ENCODE data around the gene CCNY. TPM values are rescaled to one million over a fixed set of nuclear protein-coding genes. Genes with fewer than 3 reads are reported as not detected.

CCNY gene
- total RNA-seq, 1 experiment from 2014 or later: 53.3 TPM

DNA sequence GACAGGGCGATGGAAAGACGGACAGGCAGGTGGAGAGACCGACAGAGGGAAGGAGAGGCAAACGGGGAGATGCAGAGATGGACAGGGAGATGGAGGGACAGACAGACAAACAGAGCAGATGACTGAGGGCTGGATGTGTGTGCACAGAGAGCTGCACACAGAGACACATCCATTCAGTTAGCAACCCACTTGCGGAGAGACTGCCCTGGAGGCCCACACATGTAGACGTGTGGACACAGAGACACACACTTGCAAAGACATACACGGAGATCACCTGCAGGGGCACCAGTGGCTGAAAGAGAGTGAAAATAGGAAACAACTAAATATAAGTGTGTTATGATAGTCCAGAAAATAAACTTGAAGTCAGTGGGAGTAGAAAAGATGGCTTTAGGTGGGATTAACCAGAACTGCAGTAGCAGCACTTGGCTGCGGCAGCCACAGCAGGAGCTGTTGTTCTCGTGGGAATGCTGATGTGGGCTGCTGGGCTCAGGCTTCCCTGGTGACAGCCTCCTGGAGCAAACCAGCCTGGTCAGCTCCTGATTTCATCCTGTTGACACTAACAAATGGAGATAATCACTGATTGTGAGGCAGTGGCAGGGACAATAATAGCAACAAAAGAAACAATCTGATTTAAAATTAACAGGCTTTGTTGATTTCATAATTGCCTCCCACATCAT is 134.1 kb downstream of the CCNY start:
- POLR2A ChIA-PET: no interaction called here
- H3K4me3 Mint-ChIP-seq: no peak overlapping the region

DNA sequence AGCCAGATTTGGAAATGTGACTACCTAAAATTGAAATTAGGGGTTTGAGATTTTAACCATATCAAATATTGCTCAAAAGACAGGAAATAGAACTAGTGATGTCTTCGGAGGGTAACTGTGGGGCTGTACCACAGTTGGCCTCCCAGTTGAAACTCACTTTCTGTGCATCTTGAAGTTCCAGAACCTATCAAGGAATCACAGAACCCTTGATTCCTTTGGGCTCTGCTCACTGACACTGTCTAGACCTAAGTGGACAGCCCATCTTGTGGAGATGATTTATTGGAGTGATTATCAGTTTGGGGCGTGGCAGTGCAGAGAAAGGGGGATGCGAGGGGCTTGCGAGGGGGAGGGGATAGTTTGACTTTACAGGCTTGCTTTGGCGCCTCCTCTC is 134.6 kb downstream of the CCNY start:
- POLR2A ChIA-PET: no interaction called here
- Mint-ChIP-seq H3K27me3 (ENCODE audit: low read depth) (no peaks in the 10 kb centered on the region), H3K9me3 (no peaks in the 10 kb centered on the region), H3K4me3 (no peak overlapping the region), H3K27ac (peak overlapping the region; percentile 59), H3K4me1 (peaks cover 67% of the 10 kb centered on the region), H3K36me3 (no peaks in the 10 kb centered on the region)
- ATAC-seq (no peak), DNase-seq (ENCODE audit: low spot score) (no peak)
- CTCF ChIA-PET: interaction anchor here (1.0 to 1.5 kb wide), 2 partner anchors 10 to 92 kb away, joined by 3 read pairs; no protein-coding TSS in a partner anchor
- TF ChIP-seq JUN (CRISPR knock-in tag; IDR thresholded peaks at IDR 0.05) (no peak), PRRX2 (CRISPR knock-in tag; IDR thresholded peaks at IDR 0.05) (no peak), ZNF263 (CRISPR knock-in tag; IDR thresholded peaks at IDR 0.05; ENCODE audit: low read depth) (no peak), MXD4 (CRISPR knock-in tag; IDR thresholded peaks at IDR 0.05; ENCODE audit: borderline replicate concordance) (no peak), ATF1 (CRISPR knock-in tag; IDR thresholded peaks at IDR 0.05) (no peak), ZNF121 (CRISPR knock-in tag; IDR thresholded peaks at IDR 0.05) (no peak), ZNF317 (CRISPR knock-in tag; IDR thresholded peaks at IDR 0.05; ENCODE audit: borderline replicate concordance, low read depth) (no peak), TEAD1 (CRISPR knock-in tag; IDR thresholded peaks at IDR 0.05) (no peak), NR3C1 (CRISPR knock-in tag; conservative IDR thresholded peaks at IDR 0.05; ENCODE audit: low read depth) (no peak), NFE2L1 (CRISPR knock-in tag; IDR thresholded peaks at IDR 0.05) (no peak)
- TF ChIP-seq, protein P1, sequence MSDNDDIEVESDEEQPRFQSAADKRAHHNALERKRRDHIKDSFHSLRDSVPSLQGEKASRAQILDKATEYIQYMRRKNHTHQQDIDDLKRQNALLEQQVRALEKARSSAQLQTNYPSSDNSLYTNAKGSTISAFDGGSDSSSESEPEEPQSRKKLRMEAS (CRISPR knock-in tag; IDR thresholded peaks at IDR 0.05): no peak
- TF ChIP-seq, protein P2, sequence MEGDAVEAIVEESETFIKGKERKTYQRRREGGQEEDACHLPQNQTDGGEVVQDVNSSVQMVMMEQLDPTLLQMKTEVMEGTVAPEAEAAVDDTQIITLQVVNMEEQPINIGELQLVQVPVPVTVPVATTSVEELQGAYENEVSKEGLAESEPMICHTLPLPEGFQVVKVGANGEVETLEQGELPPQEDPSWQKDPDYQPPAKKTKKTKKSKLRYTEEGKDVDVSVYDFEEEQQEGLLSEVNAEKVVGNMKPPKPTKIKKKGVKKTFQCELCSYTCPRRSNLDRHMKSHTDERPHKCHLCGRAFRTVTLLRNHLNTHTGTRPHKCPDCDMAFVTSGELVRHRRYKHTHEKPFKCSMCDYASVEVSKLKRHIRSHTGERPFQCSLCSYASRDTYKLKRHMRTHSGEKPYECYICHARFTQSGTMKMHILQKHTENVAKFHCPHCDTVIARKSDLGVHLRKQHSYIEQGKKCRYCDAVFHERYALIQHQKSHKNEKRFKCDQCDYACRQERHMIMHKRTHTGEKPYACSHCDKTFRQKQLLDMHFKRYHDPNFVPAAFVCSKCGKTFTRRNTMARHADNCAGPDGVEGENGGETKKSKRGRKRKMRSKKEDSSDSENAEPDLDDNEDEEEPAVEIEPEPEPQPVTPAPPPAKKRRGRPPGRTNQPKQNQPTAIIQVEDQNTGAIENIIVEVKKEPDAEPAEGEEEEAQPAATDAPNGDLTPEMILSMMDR (IDR thresholded peaks at IDR 0.05): no peak
- TF ChIP-seq, protein P3, sequence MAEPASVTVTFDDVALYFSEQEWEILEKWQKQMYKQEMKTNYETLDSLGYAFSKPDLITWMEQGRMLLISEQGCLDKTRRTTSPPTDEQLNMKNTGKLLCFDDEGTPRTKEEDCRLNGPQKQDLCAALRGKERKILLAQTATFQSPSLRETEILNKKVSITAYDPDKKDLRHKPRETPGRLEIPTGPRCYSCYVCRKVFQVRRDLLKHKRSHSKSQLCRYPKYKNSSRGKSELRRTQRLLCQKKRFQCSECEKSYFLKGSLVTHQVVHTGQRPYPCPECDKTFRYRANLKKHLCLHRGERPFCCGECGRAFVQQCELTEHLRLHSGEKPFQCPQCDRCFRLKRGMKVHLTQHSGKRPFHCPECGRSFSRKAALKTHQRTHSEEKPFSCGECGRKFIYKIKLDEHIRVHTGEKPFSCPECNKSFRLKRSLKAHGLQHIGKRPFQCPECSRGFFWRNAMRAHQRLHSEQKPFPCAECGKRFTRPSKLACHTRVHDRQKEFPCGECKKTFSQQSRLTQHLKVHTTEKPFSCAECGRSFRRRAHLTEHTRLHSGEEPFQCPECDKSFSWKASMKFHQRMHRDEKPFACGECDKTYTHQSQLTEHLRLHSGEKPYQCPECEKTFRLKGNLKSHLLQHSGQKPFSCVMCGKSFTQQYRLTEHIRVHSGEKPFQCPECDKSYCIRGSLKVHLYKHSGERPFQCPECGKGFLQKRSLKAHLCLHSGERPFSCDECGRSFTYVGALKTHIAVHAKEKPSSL (CRISPR knock-in tag; conservative IDR thresholded peaks at IDR 0.05): no peak
- TF ChIP-seq, protein P4, sequence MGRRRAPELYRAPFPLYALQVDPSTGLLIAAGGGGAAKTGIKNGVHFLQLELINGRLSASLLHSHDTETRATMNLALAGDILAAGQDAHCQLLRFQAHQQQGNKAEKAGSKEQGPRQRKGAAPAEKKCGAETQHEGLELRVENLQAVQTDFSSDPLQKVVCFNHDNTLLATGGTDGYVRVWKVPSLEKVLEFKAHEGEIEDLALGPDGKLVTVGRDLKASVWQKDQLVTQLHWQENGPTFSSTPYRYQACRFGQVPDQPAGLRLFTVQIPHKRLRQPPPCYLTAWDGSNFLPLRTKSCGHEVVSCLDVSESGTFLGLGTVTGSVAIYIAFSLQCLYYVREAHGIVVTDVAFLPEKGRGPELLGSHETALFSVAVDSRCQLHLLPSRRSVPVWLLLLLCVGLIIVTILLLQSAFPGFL (CRISPR knock-in tag; IDR thresholded peaks at IDR 0.05; ENCODE audit: borderline replicate concordance): no peak

More for the DNA sequence above, 134.1 kb downstream of the CCNY start:
- peak; percentile 81 for ATAC-seq
- Mint-ChIP-seq H3K27me3 (ENCODE audit: low read depth) (no peaks in the 10 kb centered on the region), H3K27ac (peak overlapping the region; percentile 59), H3K9me3 (no peaks in the 10 kb centered on the region), H3K4me1 (peaks cover 67% of the 10 kb centered on the region), H3K36me3 (no peaks in the 10 kb centered on the region)
- DNase-seq (ENCODE audit: low spot score): no peak
- CTCF ChIA-PET: interaction anchor here (1.0 to 1.5 kb wide), 2 partner anchors 10 to 93 kb away, joined by 3 read pairs; no protein-coding TSS in a partner anchor
- TF ChIP-seq, protein P5, sequence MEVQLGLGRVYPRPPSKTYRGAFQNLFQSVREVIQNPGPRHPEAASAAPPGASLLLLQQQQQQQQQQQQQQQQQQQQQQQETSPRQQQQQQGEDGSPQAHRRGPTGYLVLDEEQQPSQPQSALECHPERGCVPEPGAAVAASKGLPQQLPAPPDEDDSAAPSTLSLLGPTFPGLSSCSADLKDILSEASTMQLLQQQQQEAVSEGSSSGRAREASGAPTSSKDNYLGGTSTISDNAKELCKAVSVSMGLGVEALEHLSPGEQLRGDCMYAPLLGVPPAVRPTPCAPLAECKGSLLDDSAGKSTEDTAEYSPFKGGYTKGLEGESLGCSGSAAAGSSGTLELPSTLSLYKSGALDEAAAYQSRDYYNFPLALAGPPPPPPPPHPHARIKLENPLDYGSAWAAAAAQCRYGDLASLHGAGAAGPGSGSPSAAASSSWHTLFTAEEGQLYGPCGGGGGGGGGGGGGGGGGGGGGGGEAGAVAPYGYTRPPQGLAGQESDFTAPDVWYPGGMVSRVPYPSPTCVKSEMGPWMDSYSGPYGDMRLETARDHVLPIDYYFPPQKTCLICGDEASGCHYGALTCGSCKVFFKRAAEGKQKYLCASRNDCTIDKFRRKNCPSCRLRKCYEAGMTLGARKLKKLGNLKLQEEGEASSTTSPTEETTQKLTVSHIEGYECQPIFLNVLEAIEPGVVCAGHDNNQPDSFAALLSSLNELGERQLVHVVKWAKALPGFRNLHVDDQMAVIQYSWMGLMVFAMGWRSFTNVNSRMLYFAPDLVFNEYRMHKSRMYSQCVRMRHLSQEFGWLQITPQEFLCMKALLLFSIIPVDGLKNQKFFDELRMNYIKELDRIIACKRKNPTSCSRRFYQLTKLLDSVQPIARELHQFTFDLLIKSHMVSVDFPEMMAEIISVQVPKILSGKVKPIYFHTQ (CRISPR knock-in tag; IDR thresholded peaks at IDR 0.05): no peak
- TF ChIP-seq PRRX2 (CRISPR knock-in tag; IDR thresholded peaks at IDR 0.05): no peak
- no peak for TF ChIP-seq ZNF416 (CRISPR knock-in tag; IDR thresholded peaks at IDR 0.05)
- TF ChIP-seq, protein P6, sequence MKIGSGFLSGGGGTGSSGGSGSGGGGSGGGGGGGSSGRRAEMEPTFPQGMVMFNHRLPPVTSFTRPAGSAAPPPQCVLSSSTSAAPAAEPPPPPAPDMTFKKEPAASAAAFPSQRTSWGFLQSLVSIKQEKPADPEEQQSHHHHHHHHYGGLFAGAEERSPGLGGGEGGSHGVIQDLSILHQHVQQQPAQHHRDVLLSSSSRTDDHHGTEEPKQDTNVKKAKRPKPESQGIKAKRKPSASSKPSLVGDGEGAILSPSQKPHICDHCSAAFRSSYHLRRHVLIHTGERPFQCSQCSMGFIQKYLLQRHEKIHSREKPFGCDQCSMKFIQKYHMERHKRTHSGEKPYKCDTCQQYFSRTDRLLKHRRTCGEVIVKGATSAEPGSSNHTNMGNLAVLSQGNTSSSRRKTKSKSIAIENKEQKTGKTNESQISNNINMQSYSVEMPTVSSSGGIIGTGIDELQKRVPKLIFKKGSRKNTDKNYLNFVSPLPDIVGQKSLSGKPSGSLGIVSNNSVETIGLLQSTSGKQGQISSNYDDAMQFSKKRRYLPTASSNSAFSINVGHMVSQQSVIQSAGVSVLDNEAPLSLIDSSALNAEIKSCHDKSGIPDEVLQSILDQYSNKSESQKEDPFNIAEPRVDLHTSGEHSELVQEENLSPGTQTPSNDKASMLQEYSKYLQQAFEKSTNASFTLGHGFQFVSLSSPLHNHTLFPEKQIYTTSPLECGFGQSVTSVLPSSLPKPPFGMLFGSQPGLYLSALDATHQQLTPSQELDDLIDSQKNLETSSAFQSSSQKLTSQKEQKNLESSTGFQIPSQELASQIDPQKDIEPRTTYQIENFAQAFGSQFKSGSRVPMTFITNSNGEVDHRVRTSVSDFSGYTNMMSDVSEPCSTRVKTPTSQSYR (CRISPR knock-in tag; IDR thresholded peaks at IDR 0.05): no peak
- TF ChIP-seq, protein P7, sequence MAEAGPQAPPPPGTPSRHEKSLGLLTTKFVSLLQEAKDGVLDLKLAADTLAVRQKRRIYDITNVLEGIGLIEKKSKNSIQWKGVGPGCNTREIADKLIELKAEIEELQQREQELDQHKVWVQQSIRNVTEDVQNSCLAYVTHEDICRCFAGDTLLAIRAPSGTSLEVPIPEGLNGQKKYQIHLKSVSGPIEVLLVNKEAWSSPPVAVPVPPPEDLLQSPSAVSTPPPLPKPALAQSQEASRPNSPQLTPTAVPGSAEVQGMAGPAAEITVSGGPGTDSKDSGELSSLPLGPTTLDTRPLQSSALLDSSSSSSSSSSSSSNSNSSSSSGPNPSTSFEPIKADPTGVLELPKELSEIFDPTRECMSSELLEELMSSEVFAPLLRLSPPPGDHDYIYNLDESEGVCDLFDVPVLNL (CRISPR knock-in tag; IDR thresholded peaks at IDR 0.05; ENCODE audit: borderline replicate concordance, low read depth): no peak
- TF ChIP-seq CREB1 (CRISPR knock-in tag; IDR thresholded peaks at IDR 0.05): no peak
- no peak for TF ChIP-seq TEAD4 (CRISPR knock-in tag; IDR thresholded peaks at IDR 0.05)

Data from WTC11 (cell line).